Measurements from ENCODE around the gene GORASP1.
A peak's percentile ranks its signal among the peaks of the same experiment; 100 is the strongest.

Gene GORASP1

DNA sequence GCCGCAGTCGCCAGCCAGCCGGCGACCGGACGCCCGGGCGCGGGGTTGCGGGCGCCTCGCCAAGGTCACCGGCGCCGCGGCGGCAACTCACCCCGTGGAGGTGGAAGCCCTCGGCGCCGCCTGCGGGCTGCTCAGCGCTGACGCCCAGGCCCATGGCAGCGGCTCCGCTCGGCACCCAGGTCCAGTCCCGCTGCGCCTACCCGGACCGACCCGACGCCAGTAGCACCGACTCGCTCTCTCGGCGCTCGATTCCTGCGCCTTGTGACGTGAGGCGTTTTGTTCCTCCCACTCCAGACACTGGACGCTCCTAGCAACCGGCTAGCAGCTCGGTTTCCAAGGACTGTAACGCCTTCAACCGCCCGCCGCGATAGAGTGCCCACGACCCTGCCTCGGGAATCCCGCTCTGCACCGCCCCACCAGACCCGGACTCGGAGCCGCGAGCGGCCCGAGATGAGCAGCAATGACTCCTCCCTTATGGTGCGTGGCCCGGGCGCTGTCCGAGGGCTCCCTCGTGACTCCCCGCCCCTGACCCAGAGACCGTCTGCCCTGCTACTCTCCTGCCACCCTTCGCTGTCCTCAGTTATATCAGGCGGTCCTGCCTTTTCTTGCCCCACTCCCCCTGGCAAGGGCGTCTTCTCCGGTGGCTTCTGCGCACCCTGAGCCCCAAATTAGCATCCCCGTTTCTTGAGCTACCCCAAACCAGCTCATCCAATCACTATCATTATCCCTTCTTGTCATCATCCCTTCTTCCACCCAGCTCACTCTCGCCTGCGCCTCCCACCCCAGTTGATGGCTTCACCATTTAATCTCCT, at the start of gene GORASP1, which contains the start of gene TTC21A:
TSS of gene GORASP1 (minus strand) at position 240 of the 812 bp plus-strand sequence. CDS start at position 154, 86 bp downstream.
TSS of gene TTC21A (plus strand) at position 293 of the 812 bp plus-strand sequence. CDS start at position 451, 158 bp downstream.
- peak; percentile 77 for DNase-seq

DNA sequence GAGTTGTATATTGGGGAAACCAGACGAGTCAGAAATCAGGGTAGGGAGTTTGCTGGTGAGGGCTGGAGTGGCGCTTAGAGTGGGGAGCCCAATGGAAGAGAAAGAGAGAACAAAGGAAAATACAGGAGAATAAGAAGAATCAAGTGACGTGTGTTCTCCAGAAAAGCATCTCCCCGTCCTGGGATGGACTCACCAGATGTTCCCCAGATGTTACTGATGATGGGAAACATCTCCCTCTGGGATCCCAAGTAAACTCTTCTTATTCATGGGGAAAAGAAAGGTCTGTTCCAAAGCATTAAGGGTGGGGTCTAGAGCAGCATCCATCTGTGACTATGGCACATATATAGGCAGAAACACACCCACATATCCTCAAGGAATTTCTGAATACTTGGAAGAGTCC, 49.0 kb upstream of the GORASP1 start:
- DNase-seq = no peak

DNA sequence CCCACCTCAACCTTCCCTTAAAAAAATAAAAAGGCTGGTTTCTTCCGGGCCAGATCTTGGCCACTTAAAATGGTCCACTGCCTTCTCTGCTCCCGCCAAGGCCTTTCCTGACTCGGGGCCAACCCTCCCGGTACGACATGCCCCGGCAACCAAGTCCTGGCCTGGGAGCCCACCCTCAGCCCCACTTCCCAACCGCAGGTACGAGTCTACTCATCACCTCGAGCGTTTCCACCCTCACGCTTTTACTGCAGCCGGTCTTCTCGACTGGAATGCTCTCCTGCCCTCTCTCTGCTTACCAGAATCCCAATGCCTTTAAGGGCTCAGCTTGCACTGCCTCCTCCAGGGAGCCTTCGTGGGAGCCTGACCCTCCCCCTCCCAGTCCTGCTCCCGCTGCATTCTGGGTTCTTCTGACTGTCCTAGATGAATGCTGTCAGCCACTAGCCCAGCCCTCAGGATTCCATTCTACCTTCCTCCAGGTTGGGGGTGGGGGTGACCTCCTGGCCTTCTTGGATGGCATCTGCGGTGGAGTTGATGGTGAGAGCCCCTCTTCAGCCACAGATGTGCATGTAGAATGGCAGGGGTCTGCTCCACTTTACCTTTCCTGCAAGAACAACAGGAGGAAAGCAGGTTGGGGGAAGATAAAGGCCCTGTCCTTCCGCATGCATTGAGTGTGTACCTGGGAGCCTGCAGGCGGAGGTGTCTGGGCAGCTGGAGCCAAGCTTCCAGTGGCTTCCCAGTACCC, 47.0 kb upstream of the GORASP1 start:
- no peak for DNase-seq

DNA sequence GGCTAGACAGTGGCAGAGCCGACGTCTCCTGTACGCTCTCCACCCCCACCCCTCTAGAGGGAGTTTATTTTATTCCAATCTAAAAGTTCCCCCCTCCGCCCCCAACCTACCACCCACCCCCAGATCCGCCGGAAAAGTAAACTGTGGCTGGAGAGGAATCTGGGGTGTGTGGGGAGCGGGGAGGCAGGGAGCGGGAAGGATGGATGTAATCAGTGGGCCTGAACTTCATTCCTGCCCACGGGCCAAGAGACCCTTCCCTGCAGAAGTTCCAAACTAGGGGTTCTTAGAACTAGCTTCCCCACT, 46.5 kb upstream of the GORASP1 start:
- no peak for DNase-seq

DNA sequence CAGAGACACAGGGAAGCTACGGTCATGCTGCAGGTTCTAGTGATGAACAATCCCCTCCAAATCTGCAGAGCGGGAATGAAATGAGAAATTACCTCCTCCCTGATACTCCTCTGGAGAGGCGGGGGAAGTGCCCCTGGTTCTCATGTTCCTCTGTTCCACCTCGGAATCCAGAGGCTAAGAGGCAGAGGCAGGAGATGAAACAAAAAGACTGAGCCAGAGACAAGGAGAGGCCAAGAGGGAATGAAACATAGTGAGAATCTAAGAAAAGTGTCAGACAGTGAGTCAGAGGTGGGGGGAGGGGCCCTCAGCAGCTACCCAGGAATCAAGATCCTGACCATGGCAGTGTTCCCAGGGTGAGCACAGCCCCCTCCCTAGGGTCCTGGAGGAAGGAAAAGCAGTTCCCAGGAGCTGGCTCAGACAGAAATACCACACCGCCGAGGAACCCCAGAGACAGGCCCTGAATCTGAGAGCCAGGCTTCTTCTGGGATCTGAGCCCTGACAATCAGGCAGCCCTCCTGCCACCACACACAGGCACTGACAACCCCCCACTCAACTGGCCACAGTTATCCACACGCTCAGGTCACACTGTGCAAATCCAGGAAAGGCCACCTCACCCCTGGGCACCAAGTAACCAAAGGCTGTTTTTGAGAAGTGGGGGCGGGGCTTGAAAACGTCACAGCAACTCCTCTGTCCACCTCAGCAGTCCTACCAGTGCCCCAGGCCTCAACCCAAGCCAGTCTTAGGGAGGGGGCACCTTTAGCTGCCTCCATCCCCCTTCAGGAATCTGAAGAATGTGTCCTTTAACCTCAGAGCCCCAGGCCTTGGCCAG, 43.6 kb upstream of the GORASP1 start:
- peak; percentile 54 for DNase-seq

DNA sequence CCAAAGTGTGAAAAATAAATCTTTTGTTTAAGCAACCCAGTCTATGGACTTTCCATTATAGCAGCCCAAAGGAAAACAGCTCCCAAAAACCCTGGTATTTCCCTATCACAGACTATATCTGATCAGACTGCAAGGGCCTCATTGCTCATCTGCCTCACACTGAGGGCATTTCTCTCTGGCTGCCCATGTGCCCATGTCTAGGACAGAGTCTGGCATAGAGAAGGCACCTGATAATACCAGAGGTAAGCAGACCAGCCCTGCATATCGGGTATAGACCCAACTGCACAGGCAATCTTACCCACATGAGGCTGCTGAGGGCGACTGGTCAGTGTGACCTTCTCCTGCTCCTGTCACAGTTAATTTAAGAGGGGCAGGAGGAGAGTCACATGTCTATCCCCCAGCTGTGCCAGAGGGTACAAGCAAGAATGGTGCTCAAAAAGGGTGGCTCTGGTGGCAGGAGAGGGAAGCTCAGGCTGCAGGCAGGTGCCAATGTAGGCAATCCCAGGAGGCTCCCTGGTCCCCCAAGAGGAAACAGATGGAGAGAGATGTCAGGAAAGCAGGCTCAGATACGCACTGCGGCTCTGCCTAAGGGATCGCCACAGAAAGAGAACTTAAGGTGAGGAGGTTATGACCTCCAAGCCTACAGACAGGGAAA, 42.8 kb upstream of the GORASP1 start:
- peak; percentile 15 for DNase-seq

DNA sequence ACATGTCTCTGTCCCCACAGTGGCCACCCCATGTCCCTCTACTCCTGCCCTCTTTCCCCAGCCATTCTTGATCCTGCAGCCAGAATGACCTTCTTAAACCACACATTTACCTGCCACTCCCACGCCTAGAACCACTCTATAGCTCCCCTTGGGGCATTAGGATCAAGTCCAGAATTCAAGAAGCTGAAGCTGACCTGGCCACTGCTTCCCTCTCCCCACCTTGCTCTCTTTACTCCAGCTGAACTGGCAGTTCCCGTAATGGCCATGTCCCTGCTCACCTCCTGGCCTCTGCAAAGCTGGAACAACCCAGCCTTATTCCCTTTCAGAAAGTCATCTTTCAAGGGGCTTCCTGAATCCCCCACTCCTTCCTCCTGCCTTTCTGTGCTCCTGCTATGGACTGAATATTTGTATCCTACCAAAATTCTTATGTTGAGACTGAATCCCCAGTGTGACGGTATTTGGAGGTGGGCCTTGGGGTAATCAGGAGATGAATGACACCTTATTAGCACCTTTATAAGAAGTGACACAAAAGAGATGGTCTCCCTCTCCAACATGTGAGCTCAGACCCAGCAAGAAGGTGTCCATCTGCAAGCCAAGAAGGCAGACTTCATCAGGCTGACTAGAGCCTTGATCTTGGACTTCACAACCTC, 42.2 kb upstream of the GORASP1 start:
- DNase-seq = peak; percentile 10

DNA sequence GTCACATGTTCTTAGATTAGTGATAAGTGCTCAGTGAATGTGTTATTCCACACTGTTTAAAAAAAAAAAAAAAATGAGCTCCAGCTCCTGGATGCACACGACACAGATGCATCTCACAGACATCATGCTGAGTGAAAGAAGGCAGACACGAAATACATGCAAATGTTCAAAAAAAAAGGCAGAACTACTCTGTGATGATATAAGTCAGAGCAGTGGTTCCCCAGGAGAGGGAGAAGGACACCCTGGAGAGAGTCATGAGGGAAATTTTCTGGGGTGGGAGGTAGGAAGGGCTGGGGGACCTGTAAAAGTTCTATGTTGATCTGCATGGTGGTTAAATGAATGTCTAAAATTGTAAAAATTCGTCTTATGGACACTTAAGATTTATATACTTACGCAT, 41.6 kb upstream of the GORASP1 start:
- peak; percentile 25 for DNase-seq

DNA sequence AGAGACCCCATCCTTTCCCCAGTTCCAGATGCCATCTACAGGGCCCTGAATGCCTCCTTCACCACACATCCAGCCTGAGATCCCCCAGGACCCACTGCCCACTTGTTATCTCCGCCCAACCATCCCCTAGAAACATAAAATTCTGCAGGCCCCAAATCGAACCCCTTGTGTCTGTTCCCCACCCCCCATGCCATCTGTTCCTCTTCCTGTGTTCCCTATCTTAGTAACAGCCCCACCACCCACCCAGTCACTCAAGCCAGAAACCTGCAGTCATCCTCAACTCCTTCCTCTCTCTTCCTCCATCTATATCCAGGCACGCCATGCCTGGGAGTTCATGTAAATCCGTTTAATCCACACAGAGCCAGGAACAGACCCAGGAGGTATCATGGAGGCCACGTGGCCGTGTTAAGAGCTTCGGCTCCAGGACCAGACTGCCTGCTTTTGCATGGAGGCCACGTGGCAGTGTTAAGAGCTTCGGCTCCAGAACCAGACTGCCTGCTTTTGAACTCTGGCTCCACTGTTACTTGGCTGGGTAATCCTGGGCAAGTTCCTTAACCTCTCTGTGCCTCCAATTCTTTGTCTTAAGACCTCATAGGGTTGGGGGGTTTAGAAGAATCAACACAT, 41.1 kb upstream of the GORASP1 start:
- DNase-seq = no peak

DNA sequence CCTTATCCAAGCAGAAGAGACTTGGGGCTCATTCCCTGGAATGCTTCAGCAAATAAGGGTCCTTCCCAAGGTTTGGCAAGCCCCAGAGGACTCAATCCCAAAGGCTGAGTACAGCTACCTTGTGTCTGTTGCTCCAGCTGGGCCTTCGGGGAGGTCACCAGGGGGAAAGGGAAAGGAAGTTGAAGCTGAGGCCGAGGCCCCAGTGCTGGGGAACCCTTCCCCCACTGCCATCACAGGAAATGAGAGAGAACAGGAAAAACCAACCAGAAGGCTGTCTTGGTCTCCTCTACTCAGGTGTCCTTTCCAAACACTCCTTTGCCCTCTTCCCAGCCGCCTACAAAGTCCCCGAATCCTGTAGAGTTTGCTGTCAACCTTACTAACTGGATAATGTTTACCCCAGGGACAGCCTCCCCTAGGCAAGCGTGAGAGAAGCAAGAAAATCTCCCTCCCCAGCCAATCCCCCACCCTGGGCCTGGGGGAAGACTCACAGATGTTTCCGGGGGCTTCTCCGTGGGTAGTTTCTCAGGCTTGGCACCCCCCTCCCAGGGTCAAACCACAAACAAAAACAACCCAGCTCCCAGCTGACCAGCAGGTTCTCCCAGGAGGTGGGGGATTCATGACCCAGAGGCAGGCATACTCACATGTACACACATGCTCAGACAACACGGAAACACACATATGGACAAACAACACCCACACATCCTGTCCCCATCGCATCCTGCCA, 40.4 kb upstream of the GORASP1 start:
- peak; percentile 59 for DNase-seq

DNA sequence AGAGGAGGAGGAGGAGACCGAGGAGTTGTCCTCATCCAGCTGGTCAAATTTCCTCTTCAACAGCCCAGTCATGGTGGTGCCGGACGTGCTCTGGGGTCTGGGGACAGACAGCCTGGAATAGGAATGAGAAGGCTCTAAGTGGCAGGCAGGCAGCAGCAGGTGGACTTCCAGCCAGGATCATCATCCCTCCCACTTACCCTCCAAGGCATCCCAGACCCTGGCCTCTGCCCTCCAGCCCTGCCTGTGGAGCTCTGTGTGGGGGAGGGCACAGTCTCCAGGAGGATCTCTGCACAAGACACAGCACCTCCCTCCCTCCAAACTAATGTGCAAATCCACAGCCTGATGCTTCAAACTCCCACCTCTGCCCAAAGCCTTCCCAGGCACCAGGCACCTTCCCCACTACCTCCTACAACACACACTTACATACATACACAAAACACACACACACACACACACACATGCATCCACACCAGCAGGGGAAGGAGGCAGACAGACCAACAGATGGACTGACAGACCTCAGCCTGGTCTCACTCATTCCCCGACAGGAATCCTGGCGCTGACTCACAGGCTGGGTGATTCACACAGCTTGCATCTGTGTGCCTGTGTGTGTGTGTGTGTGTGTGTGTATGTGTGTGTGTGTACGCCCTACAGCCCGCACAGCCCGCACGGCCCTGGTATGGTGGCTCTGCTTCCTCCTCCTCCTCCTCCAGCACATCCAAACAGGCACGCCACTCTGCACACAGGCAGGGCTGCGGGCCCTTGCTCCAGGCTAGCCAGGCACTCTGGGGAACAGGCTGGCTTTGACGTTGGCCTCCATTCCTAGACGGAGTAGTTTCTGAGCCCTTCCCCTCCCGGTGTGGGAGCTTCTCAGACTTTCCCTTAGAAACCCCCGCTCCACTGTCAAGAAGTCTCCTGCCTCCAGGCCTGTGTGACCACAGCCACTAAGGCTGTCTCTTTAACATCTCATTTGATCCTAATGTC, 39.5 kb upstream of the GORASP1 start:
- peak; percentile 65 for DNase-seq

DNA sequence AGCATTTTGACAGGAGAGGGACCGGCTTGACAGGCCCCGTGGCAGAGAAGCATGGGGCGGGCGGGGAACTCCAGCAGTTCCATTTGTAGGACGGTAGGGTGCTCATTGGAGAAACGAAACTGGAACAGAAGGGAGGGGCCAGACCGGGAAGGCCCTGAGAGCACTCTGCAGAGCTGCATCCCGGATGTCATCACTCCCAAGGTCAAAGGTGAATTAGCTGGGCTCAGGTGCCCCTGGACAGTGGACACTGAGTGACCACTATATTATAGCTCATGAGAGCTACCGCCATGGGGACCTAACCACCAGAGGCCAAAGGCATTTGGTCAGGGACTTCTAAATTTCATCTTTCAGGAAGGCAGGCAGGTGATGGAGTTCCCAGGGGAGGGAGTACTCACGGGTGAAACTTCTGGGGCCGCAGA, 38.7 kb upstream of the GORASP1 start:
- peak; percentile 22 for DNase-seq

DNA sequence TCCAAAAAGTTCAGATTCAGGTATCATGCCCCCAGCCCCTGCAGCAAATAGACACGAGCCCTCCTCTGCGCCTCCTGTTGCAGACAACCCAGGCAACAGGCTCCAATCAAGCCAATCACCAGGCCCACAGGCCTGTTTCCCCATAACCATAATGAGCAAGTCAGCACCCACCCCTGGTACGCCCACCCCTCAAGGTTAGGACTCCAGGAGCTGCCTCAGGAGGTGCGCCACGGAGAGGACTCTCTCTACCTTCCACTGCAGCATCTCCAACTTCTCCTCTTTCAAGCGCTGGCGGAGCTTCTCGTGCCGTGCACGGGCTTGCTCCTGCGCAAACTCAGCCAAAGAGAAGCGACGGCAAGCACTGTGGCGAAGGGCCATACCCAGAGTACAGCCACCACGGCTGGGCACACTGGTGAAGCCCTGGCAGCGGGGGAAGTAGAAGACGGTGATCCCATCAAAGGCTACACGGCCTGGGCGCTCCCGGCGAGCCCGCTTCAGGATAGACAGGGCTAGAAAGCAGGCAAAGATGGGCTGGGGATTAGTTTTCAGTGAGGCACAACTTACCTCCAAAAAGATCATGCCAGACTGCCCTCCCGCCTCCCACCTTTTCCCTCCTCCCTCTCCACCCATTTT, 37.4 kb upstream of the GORASP1 start:
- no peak for DNase-seq

DNA sequence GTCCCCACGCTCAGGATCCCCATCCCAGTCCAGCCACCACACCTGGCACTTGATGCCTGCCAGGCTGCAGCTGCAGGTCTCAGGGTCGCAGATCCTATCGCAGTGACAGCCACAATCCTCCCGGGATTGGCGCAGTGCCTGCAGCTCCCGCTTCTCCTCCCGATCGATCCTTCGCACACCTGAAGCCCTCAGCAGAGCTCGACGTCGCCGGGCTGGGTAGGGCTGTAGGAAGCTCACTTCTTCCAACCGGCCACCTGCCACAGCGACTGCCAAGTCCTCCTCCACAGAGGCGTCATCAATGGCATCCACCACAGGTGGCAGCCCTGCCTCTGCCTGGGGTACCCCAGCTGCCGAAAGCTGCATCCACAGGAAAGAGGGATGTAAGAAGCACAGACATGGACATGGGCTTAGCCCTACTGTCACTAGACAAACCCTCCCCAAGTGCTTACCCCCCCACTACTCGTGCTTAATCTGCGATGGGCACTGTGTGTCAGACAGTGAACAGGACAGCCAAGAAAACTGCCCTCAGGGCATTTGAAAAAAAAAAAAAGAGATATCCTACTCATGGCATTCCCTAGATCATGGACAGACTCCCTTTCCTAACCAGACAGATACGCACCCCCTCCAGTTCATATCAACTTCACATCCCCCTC, 36.8 kb upstream of the GORASP1 start:
- no peak for DNase-seq

DNA sequence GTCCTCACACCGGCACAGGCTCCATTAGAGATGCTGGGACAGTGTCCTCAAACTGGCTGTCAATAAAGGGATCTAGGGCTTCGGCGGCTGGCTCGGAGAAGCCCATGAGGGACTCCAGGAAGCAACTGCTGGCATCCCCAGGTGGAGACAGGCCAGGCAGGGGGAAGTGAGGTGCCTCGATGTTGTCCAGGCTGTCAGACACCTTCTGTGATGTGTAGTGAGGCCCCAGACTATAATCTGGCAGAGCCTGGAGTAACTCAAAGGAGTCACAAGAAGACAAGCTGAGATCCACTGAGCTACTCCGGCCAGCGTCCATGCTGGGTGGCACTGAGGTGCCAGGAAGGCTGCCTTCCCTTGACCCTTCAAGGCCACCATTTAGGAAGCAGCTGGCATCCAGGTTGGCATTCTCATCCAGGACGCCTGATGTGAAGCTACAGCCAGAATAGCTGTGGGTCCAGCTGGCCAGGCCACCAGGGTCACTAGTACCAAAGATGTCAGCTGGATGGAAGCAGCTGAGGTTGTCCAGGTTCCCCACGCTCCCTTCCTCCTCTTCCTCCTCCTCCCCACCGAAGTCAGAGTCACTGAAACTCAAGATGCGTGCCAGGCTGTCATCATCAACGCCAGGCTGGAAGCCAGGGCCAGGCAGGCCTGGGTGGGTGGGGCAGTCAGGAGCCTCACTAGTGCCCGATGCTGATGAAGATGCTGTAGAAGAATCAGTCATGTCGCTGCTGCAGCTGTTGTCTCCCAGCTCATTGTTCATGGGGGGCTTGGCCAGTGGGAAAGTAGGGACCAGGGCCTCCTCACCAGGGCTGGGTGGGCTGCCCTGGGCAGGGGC, 35.8 kb upstream of the GORASP1 start:
- DNase-seq = peak; percentile 10

DNA sequence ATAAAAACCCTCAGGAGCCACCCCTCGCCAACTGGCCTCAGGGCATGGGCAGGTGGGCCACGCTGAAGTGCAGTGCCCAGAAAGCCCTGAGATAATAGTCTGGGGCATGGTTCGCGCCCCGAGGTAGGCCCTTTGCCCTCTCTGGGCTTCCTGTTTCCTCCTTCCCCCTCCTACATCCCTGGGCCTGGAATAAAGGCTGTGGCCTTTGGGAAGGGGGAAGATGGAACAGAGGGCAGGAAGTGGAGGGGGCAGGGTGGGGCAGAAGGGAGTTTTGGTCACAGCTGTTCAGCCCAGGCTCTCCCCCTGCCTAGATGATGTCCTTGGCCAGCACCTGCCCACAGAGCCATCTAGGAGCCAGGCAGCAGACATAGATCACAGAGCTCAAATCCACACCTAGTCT, 34.6 kb upstream of the GORASP1 start:
- DNase-seq = no peak

DNA sequence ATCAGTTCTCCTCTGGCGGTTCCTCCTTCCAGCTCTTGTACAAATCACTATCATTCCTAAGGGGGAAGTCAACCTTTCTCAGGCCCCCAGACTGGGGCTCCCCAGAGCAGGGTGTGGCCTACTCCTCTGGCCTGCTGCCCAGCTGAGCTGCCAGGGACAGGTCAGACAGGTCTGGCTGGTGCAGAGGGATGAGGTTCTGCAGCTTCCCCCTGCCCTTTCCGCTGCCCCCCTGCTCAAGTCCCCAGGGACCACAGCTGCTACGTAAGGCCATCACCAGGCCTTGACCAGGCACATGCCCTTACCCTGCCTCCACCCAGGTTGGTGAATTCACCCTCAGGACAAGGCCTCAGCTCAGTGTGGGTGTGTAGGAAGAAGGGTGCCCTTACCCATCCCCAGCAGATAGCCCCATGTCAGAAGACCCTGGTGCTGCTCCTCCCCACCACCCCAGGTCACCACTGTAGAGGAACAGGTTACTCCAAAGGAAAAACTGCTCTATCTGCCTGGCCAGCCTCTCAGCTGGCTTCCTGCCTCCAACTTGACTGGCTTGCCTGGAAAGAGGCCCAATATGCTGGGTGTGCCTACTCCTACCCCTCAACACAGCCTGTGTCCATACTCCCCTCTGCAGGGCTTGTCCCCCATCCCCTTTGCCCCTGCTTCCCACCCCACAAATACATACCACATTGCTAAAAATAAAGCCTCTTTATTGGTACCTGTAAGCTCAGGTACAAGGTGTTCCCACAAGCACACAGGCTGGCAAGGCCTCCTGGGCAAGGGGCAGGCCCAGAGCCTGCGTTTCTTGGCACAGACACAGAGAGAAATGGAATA, 34.0 kb upstream of the GORASP1 start:
- peak; percentile 29 for DNase-seq

Data from CD4-positive, alpha-beta T cell treated with Interleukin-10 for 1 hour (primary cell).